Measurements from ENCODE around the gene RPH3AL.

DNA sequence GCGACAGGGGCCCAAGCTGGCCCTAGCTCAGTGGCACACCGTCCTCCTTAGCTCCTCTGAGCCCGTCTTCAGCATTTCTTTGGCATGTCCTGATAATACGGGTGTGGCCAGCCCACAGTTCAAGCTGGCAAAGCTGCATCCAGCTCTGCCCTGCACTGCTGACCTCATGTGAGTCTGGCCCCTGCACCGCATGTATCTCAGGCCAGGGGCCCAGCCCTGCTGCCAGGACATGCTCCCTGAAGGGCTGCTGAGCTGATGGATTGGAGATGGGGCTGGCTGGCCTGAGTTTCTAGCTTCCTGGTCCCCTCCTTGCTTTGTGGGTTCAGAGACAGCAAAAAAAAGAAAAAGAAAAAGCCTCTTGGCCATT is 173.6 kb downstream of the RPH3AL start:
- TF ChIP-seq, protein P1, sequence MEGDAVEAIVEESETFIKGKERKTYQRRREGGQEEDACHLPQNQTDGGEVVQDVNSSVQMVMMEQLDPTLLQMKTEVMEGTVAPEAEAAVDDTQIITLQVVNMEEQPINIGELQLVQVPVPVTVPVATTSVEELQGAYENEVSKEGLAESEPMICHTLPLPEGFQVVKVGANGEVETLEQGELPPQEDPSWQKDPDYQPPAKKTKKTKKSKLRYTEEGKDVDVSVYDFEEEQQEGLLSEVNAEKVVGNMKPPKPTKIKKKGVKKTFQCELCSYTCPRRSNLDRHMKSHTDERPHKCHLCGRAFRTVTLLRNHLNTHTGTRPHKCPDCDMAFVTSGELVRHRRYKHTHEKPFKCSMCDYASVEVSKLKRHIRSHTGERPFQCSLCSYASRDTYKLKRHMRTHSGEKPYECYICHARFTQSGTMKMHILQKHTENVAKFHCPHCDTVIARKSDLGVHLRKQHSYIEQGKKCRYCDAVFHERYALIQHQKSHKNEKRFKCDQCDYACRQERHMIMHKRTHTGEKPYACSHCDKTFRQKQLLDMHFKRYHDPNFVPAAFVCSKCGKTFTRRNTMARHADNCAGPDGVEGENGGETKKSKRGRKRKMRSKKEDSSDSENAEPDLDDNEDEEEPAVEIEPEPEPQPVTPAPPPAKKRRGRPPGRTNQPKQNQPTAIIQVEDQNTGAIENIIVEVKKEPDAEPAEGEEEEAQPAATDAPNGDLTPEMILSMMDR (IDR thresholded peaks at IDR 0.05): no peak
- TF ChIP-seq ZFX (IDR thresholded peaks at IDR 0.05; ENCODE audit: borderline replicate concordance): no peak

Data from 22Rv1 (cell line).